Measurements from ENCODE around the gene CAPZB.
"Not testable (repeated sequence)": the region's sequence is repeated elsewhere in the genome, so short reads cannot be mapped to it uniquely, and the experiment has no call there.

Gene CAPZB

DNA sequence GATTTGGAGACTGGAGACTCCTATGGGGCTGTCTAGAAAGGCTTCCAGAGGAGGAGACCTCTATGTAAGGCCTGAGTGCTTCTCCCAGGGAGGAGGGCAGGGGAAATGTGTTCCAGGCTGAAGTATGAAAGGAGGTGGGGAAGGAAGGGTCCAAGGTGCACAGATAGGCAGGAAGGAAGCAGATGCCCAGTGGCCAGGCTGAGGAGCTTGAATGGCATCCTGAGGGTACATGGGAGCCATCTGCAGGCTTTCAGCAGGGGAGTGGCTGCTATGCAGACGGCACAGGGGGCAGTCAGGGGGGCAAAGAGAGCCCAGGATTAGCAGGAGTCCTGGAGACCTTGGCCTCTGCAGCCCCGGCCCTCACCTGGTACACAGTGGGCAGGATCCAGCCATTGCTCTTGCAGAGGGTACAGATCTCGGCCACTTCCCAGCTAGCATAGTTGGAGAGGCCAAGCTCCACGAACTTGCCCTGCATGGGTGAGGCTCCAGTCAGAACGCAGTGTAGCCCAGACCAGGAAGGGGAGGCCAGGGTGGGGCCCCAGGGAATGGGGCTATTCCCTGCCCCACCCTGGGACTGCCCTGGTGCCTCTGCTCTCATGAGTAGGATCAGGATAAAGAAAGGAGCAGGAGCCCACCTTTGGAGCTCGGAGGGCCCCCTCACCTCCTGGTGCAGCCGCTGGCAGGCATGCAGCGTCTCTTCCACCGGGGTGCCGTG is 177.4 kb downstream of the CAPZB start:
- Histone ChIP-seq H3K4me3 (ENCODE audit: low read depth, low read length) (no peak overlapping the region), H3K27me3 (ENCODE audit: insufficient read depth, low read depth, severe bottlenecking) (no peaks in the 10 kb centered on the region), H3K9me3 (ENCODE audit: severe bottlenecking) (no peaks in the 10 kb centered on the region), H3K27ac (no peak overlapping the region), H3K36me3 (peaks cover 70% of the 10 kb centered on the region)
- TF ChIP-seq, protein P1, sequence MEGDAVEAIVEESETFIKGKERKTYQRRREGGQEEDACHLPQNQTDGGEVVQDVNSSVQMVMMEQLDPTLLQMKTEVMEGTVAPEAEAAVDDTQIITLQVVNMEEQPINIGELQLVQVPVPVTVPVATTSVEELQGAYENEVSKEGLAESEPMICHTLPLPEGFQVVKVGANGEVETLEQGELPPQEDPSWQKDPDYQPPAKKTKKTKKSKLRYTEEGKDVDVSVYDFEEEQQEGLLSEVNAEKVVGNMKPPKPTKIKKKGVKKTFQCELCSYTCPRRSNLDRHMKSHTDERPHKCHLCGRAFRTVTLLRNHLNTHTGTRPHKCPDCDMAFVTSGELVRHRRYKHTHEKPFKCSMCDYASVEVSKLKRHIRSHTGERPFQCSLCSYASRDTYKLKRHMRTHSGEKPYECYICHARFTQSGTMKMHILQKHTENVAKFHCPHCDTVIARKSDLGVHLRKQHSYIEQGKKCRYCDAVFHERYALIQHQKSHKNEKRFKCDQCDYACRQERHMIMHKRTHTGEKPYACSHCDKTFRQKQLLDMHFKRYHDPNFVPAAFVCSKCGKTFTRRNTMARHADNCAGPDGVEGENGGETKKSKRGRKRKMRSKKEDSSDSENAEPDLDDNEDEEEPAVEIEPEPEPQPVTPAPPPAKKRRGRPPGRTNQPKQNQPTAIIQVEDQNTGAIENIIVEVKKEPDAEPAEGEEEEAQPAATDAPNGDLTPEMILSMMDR (IDR thresholded peaks at IDR 0.05; ENCODE audit: low read depth, low read length), result no peak
- no peak for DNase-seq

- Histone ChIP-seq H3K9me3 (ENCODE audit: severe bottlenecking) (no peaks in the 10 kb centered on the region), H3K27ac (no peak overlapping the region), H3K36me3 (peaks cover 73% of the 10 kb centered on the region), H3K4me3 (ENCODE audit: low read depth, low read length) (no peak overlapping the region), H3K27me3 (ENCODE audit: insufficient read depth, low read depth, severe bottlenecking) (no peaks in the 10 kb centered on the region)
- DNase-seq, result no peak
- TF ChIP-seq, protein P1 (IDR thresholded peaks at IDR 0.05; ENCODE audit: low read depth, low read length), result no peak
These were observed 178.4 kb downstream of the CAPZB start for GRCh38 chr1:19306941-19307340.

DNA sequence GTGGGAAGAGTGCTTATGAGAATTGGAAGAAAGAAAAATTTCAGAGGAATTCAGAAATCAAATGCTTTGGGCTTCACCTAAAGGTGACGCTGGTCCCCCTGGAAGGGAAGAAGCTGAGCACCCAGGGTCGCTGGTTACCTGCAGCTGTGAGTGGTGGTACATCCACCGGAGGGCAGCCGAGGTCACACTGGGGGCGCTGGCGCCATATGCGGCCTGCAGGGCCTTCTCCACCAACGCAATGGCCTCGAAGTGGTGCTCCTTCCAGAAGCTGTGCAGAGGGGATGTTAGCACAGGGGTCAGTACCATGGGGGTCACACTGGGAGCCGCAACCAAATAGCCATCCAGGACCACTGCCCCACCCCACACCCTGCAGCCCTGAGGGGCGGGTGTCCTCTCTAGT is 179.5 kb downstream of the CAPZB start:
- Histone ChIP-seq H3K36me3 (peaks cover 73% of the 10 kb centered on the region), H3K4me3 (ENCODE audit: low read depth, low read length) (no peak overlapping the region), H3K9me3 (ENCODE audit: severe bottlenecking) (no peaks in the 10 kb centered on the region), H3K27ac (no peak overlapping the region), H3K27me3 (ENCODE audit: insufficient read depth, low read depth, severe bottlenecking) (no peaks in the 10 kb centered on the region)
- TF ChIP-seq, protein P1 (IDR thresholded peaks at IDR 0.05; ENCODE audit: low read depth, low read length), result no peak
- no peak for DNase-seq

GRCh38 chr1:19304081-19304480 is 181.3 kb downstream of the CAPZB start:
- H3K27ac ChIP-seq; H3K27me3 ChIP-seq (ENCODE audit: insufficient read depth, low read depth, severe bottlenecking); H3K9me3 ChIP-seq (ENCODE audit: severe bottlenecking); DNase-seq; H3K4me3 ChIP-seq (ENCODE audit: low read depth, low read length): not testable (repeated sequence)
- H3K36me3 ChIP-seq, result peaks cover 63% of the 10 kb centered on the region

GRCh38 chr1:19300211-19300610 is 185.1 kb downstream of the CAPZB start:
- Histone ChIP-seq H3K27ac (no peak overlapping the region), H3K27me3 (ENCODE audit: insufficient read depth, low read depth, severe bottlenecking) (no peaks in the 10 kb centered on the region), H3K36me3 (peaks cover 33% of the 10 kb centered on the region), H3K9me3 (ENCODE audit: severe bottlenecking) (peaks cover 4% of the 10 kb centered on the region), H3K4me3 (ENCODE audit: low read depth, low read length) (no peak overlapping the region)
- DNase-seq, result no peak
- TF ChIP-seq, protein P1 (IDR thresholded peaks at IDR 0.05; ENCODE audit: low read depth, low read length), result no peak

- Histone ChIP-seq H3K27ac (no peak overlapping the region), H3K4me3 (ENCODE audit: low read depth, low read length) (no peak overlapping the region)
These were observed 190.7 kb downstream of the CAPZB start for GRCh38 chr1:19294638-19295037.

More at GRCh38 chr1:19294638-19295037, 190.7 kb downstream of the CAPZB start:
- peaks cover 18% of the 10 kb centered on the region for H3K9me3 ChIP-seq (ENCODE audit: severe bottlenecking)
- TF ChIP-seq, protein P1 (IDR thresholded peaks at IDR 0.05; ENCODE audit: low read depth, low read length), result no peak
- no peak for DNase-seq
- peaks cover 21% of the 10 kb centered on the region for H3K36me3 ChIP-seq
- no peaks in the 10 kb centered on the region for H3K27me3 ChIP-seq (ENCODE audit: insufficient read depth, low read depth, severe bottlenecking)

All from WERI-Rb-1 (cell line).